CD14-positive monocyte (primary cell): ENCODE results near the gene SLC7A4. TPM values are rescaled to one million over a fixed set of nuclear protein-coding genes. Genes with fewer than 3 reads are reported as not detected.

Experiments used
- DNase-seq, 3 donors: peaks; one replicate each; pipeline ENCODE4 v3.0.0-alpha.2; 2011 to 2022
- H2AFZ ChIP-seq: 2 replicates; pipeline ENCODE4 v1.6.0; 2012; ENCODE audit warnings: mild to moderate bottlenecking, low read depth, low read length, inconsistent platforms; ENCODE audit not compliant: insufficient read depth, poor library complexity, severe bottlenecking
- H3K27ac ChIP-seq, 2 donors: 1 replicate in 1 of 2; 2 replicates in 1 of 2; pipeline ENCODE4 v1.5.1; 2012 to 2013; ENCODE audit warnings: low read length in 2 of 2, control low read depth in 1 of 2, inconsistent platforms in 1 of 2, low read depth in 1 of 2, mild to moderate bottlenecking in 1 of 2
- H3K27me3 ChIP-seq, 2 donors: one replicate each; pipeline versions ENCODE4 v1.6.0 to v1.6.1; 2011 to 2013; ENCODE audit warnings: low read length in 2 of 2; ENCODE audit not compliant: control insufficient read depth in 2 of 2, insufficient read depth in 2 of 2
- H3K36me3 ChIP-seq, 2 donors: replicated peaks in 1 of 2; 1 replicate in 1 of 2; 2 replicates in 1 of 2; pipeline versions ENCODE4 v1.5.1 to v1.6.1; 2012 to 2013; ENCODE audit warnings: low read length in 2 of 2, control low read depth in 1 of 2, inconsistent platforms in 1 of 2, mild to moderate bottlenecking in 1 of 2; ENCODE audit not compliant: insufficient read depth in 2 of 2, control insufficient read depth in 1 of 2
- H3K4me1 ChIP-seq, 2 donors: 1 replicate in 1 of 2; 2 replicates in 1 of 2; pipeline versions ENCODE4 v1.5.1 to v1.6.1; 2012 to 2013; ENCODE audit warnings: low read length in 2 of 2, control low read depth in 1 of 2, inconsistent platforms in 1 of 2, mild to moderate bottlenecking in 1 of 2, moderate library complexity in 1 of 2; ENCODE audit not compliant: insufficient read depth in 2 of 2, control insufficient read depth in 1 of 2
- H3K4me2 ChIP-seq: replicated peaks from 2 replicates; pipeline ENCODE3; 2012; ENCODE audit warnings: low read length, moderate library complexity, mild to moderate bottlenecking; ENCODE audit not compliant: poor library complexity, severe bottlenecking; ENCODE audit errors: extremely low read depth
- H3K4me3 ChIP-seq, 3 experiments: fragments of 200-600 bp in 1 of 3; sonication (generic) in 1 of 3; replicated peaks in 1 of 3; 1 replicate in 2 of 3; 2 replicates in 1 of 3; pipeline ENCODE4 v1.5.1; 2011 to 2013; ENCODE audit warnings: low read length in 3 of 3, mild to moderate bottlenecking in 3 of 3, control low read depth in 2 of 3, low read depth in 2 of 3, inconsistent platforms in 1 of 3, moderate library complexity in 1 of 3
- H3K79me2 ChIP-seq: 2 replicates; pipeline ENCODE4 v1.6.0; 2012; ENCODE audit warnings: mild to moderate bottlenecking, control low read depth, inconsistent platforms, low read length, moderate library complexity; ENCODE audit not compliant: insufficient read depth
- H3K9ac ChIP-seq: 2 replicates; pipeline ENCODE4 v1.6.0; 2017; ENCODE audit warnings: low read length, mild to moderate bottlenecking; ENCODE audit not compliant: insufficient read depth, poor library complexity, severe bottlenecking
- H3K9me3 ChIP-seq, 2 donors: replicated peaks in 1 of 2; 1 replicate in 1 of 2; 2 replicates in 1 of 2; pipeline versions ENCODE4 v1.5.1 to v1.6.1; 2012 to 2013; ENCODE audit warnings: low read length in 2 of 2, control low read depth in 1 of 2; ENCODE audit not compliant: control insufficient read depth in 1 of 2, insufficient read depth in 1 of 2
- H4K20me1 ChIP-seq: 2 replicates; pipeline ENCODE4 v1.6.0; 2012; ENCODE audit warnings: mild to moderate bottlenecking, low read length, control low read depth, moderate library complexity; ENCODE audit not compliant: insufficient read depth
- H3K27ac Mint-ChIP-seq, 7 donors: one replicate each; pipeline ENCODE4 v1.8.0; 2020; ENCODE audit warnings: mild to moderate bottlenecking in 7 of 7, mixed read lengths in 7 of 7, moderate library complexity in 6 of 7, inconsistent platforms in 2 of 7
- H3K27me3 Mint-ChIP-seq, 3 donors: one replicate each; pipeline ENCODE4 v1.8.0; 2021 to 2022; ENCODE audit warnings: low read depth in 3 of 3, mild to moderate bottlenecking in 3 of 3, mixed read lengths in 3 of 3, moderate library complexity in 3 of 3, inconsistent platforms in 1 of 3
- H3K36me3 Mint-ChIP-seq, 2 donors: one replicate each; pipeline ENCODE4 v1.8.0; 2020; ENCODE audit warnings: mixed read lengths in 2 of 2, inconsistent platforms in 1 of 2, mild to moderate bottlenecking in 1 of 2
- H3K4me1 Mint-ChIP-seq: one replicate; pipeline ENCODE4 v1.8.0; 2020; ENCODE audit warnings: mild to moderate bottlenecking, mixed read lengths
- H3K4me3 Mint-ChIP-seq, 2 donors: one replicate each; pipeline ENCODE4 v1.8.0; 2020; ENCODE audit warnings: mild to moderate bottlenecking in 2 of 2, mixed read lengths in 2 of 2, moderate library complexity in 1 of 2
- H3K9me3 Mint-ChIP-seq, 7 donors: one replicate each; pipeline ENCODE4 v1.8.0; 2020 to 2022; ENCODE audit warnings: mixed read lengths in 7 of 7, mild to moderate bottlenecking in 6 of 7, moderate library complexity in 6 of 7, inconsistent platforms in 2 of 7
- WGBS: methylation state at CpG from one replicate; pipeline ENCODE4 v1.1.5; 2013; ENCODE audit warnings: missing lambda C conversion rate; ENCODE audit not compliant: insufficient coverage; 5-methylcytosine and 5-hydroxymethylcytosine counted together
- intact Hi-C, 2 donors: fragments of 100-400 bp; cut with micrococcal nuclease; formaldehyde crosslinking; loops; one replicate each; pipeline versions ENCODE4 v1.15.0 to v1.15.1; 2023
- polyA plus RNA-seq, 3 donors: library from polyadenylated mRNA; depleted of rRNA in 1 of 3; unstranded in 2 of 3; stranded (reverse) in 1 of 3; fragments of 300-500 nt in 2 of 3; fragments of >200 nt in 1 of 3; fragmentation: Illumina TruSeq in 2 of 3; gene quantifications; 1 replicate in 2 of 3; 2 replicates in 1 of 3; pipeline ENCODE4 v1.2.3, GENCODE V29; 2012 to 2021
- TF ChIP-seq, protein P1 (sequence below): fragments of 200-600 bp; IDR thresholded peaks from one replicate; pipeline ENCODE4 v1.8.0; 2022; ENCODE audit warnings: antibody characterized with exemption, mild to moderate bottlenecking

The SLC7A4 gene
- polyA plus RNA-seq, 3 donors = not detected

DNA sequence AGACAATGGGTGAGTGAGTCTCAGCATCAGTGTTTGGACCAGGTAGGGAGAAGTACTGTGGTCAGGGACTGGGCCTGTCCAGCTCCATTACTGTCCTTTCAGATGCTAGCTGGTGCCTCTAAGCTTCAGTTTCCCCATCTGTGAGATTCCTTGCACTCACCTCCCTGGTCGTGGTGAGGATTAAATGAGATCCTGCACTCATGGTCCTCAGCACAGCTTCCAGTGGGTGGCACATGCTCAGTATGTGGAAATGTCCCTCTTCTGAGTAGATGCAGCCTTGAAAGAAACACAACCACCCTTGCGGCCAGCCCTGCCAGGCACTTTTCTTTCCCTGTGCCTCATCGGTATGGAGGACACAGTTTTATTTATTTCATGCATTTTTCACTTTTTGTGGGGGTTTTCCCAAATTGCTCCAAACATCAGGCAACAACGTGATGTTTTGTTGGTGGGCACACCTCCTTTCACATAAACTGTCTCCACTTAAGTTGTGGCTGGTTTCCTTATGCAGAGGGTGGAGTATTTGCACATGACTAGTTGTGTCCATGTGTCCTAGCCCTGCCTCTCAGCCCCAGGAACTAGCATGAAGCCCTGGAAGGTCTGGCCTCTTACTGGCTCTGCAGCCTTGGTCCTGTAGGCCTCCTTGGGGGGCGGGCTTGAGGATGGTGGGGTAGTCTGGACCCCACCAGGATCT is 49.1 kb downstream of the SLC7A4 start:
- H3K4me3 ChIP-seq = peak overlapping the region in 2 of 3 experiments; percentile 61 to 80
- intact Hi-C loops = loop anchor here in 1 of 2 donors (10.0 kb wide), 1 partner anchor 62 kb away; the partner anchor contains the start of gene LRRC74B
- no peaks in the 10 kb centered on the region for H4K20me1 ChIP-seq
- peaks cover 30 to 35% of the 10 kb centered on the region in 2 donors for H3K36me3 ChIP-seq
- Mint-ChIP-seq H3K36me3 (peaks cover 44 to 45% of the 10 kb centered on the region in 2 donors), H3K9me3 (peaks cover 9 to 12% (median 10%) of the 10 kb centered on the region in 7 donors), H3K27ac (peak overlapping the region in 2 of 7 donors; percentile 64 to 84), H3K4me3 (peak overlapping the region; percentile 88 to 98), H3K4me1 (peaks cover 43% of the 10 kb centered on the region), H3K27me3 (peaks cover 4 to 11% (median 10%) of the 10 kb centered on the region in 3 donors)
- peaks cover 8 to 9% of the 10 kb centered on the region in 2 donors for H3K9me3 ChIP-seq
- H2AFZ ChIP-seq = peak overlapping the region; percentile 92
- TF ChIP-seq, protein P1, sequence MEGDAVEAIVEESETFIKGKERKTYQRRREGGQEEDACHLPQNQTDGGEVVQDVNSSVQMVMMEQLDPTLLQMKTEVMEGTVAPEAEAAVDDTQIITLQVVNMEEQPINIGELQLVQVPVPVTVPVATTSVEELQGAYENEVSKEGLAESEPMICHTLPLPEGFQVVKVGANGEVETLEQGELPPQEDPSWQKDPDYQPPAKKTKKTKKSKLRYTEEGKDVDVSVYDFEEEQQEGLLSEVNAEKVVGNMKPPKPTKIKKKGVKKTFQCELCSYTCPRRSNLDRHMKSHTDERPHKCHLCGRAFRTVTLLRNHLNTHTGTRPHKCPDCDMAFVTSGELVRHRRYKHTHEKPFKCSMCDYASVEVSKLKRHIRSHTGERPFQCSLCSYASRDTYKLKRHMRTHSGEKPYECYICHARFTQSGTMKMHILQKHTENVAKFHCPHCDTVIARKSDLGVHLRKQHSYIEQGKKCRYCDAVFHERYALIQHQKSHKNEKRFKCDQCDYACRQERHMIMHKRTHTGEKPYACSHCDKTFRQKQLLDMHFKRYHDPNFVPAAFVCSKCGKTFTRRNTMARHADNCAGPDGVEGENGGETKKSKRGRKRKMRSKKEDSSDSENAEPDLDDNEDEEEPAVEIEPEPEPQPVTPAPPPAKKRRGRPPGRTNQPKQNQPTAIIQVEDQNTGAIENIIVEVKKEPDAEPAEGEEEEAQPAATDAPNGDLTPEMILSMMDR = no peak
- H3K4me2 ChIP-seq = peak overlapping the region; percentile 77
- peak overlapping the region; percentile 73 for H3K9ac ChIP-seq
- H3K4me1 ChIP-seq = peaks cover 31 to 46% of the 10 kb centered on the region in 2 donors
- peaks cover 15% of the 10 kb centered on the region for H3K79me2 ChIP-seq
- peak overlapping the region in 1 of 2 donors; percentile 90 for H3K27ac ChIP-seq
- no peak for DNase-seq
- H3K27me3 ChIP-seq = peaks cover 0 to 3% of the 10 kb centered on the region in 2 donors
- 60% methylated on average over 1 of the region's 5 CpGs for WGBS

DNA sequence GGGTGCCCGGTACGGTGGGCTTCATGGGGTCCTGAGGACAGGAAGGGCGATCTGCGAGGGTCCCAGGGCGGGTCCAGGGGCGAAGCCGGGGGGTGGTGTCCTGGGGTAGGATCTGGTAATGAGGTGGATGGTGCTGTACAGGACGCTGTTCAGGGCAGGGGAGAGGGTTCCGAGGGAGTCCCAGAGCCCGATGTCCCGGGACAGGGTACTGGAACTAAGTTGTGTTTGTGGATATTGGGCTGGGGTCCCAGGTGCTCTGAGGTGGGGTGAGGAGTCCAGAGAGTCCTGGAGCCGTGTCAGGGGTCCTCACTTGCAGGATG is 49.8 kb downstream of the SLC7A4 start:
- Histone ChIP-seq H3K27ac (peak overlapping the region in 1 of 2 donors; percentile 90), H3K9me3 (peaks cover 9 to 10% of the 10 kb centered on the region in 2 donors), H4K20me1 (no peaks in the 10 kb centered on the region), H3K4me1 (peaks cover 31 to 46% of the 10 kb centered on the region in 2 donors), H3K36me3 (peaks cover 23 to 29% of the 10 kb centered on the region in 2 donors), H3K4me3 (peak overlapping the region; percentile 61 to 80 (median 73)), H3K9ac (peak overlapping the region; percentile 73), H3K27me3 (peaks cover 0 to 3% of the 10 kb centered on the region in 2 donors), H2AFZ (peak overlapping the region; percentile 92), H3K4me2 (peak overlapping the region; percentile 77), H3K79me2 (peaks cover 15% of the 10 kb centered on the region)
- Mint-ChIP-seq H3K27ac (peak overlapping the region in 6 of 7 donors; percentile 30 to 91 (median 86)), H3K27me3 (peaks cover 4 to 11% (median 10%) of the 10 kb centered on the region in 3 donors), H3K9me3 (peaks cover 10 to 19% (median 13%) of the 10 kb centered on the region in 7 donors), H3K4me1 (peaks cover 43% of the 10 kb centered on the region), H3K4me3 (peak overlapping the region; percentile 88 to 98), H3K36me3 (peaks cover 39 to 40% of the 10 kb centered on the region in 2 donors)
- TF ChIP-seq, protein P1 = no peak
- 0% methylated on average over 11 of the region's 12 CpGs for WGBS
- DNase-seq = no peak
- intact Hi-C loops = loop anchor here in 1 of 2 donors (10.0 kb wide), 1 partner anchor 62 kb away; the partner anchor contains the start of gene LRRC74B
